Esophagus (tissue), 2 donors: ENCODE results near the gene DYSF. TPM values are rescaled to one million over a fixed set of nuclear protein-coding genes. Genes with fewer than 3 reads are reported as not detected.
A peak's percentile ranks its signal among the peaks of the same experiment; 100 is the strongest.

Source experiments
- H3K27ac ChIP-seq, 2 donors: one replicate each; pipeline ENCODE4 v1.5.1; 2013; ENCODE audit warnings: low read depth in 2 of 2, mild to moderate bottlenecking in 2 of 2, inconsistent platforms in 1 of 2, low read length in 1 of 2, moderate library complexity in 1 of 2
- H3K27me3 ChIP-seq, 2 donors: one replicate each; pipeline ENCODE4 v1.6.1; 2013; ENCODE audit warnings: low read length in 2 of 2, control low read depth in 1 of 2, mild to moderate bottlenecking in 1 of 2; ENCODE audit not compliant: insufficient read depth in 2 of 2, control insufficient read depth in 1 of 2
- H3K36me3 ChIP-seq, 2 donors: one replicate each; pipeline ENCODE4 v1.6.1; 2013; ENCODE audit warnings: low read length in 1 of 2; ENCODE audit not compliant: control insufficient read depth in 2 of 2, insufficient read depth in 2 of 2
- H3K4me1 ChIP-seq, 2 donors: one replicate each; pipeline ENCODE4 v1.6.1; 2013; ENCODE audit warnings: low read length in 1 of 2; ENCODE audit not compliant: control insufficient read depth in 2 of 2, insufficient read depth in 2 of 2
- H3K4me3 ChIP-seq, 2 donors: one replicate each; pipeline ENCODE4 v1.5.1; 2013; ENCODE audit warnings: low read length in 2 of 2, mild to moderate bottlenecking in 2 of 2, low read depth in 1 of 2, moderate library complexity in 1 of 2
- H3K9me3 ChIP-seq, 2 donors: one replicate each; pipeline ENCODE4 v1.6.1; 2013; ENCODE audit warnings: mild to moderate bottlenecking in 2 of 2, low read depth in 1 of 2, low read length in 1 of 2, moderate library complexity in 1 of 2; ENCODE audit not compliant: control insufficient read depth in 2 of 2, insufficient read depth in 1 of 2
- WGBS, 2 donors: extraction: QIAGEN DNeasy Blood & Tissue Kit; methylation state at CpG; one replicate each; pipeline ENCODE4 v1.1.7; 2013; 5-methylcytosine and 5-hydroxymethylcytosine counted together
- polyA plus RNA-seq, 2 donors: library from polyadenylated mRNA; stranded (reverse); fragments of 200-250 nt; gene quantifications; one replicate each; pipeline ENCODE4 v1.2.3, GENCODE V29; 2013
- donor health status: healthy with polysubstance abuse.
- donor health status: Bipolar disorder and iron deficiency.

DYSF gene
- polyA plus RNA-seq, 2 donors, result 1.8 to 2.6 TPM

DNA sequence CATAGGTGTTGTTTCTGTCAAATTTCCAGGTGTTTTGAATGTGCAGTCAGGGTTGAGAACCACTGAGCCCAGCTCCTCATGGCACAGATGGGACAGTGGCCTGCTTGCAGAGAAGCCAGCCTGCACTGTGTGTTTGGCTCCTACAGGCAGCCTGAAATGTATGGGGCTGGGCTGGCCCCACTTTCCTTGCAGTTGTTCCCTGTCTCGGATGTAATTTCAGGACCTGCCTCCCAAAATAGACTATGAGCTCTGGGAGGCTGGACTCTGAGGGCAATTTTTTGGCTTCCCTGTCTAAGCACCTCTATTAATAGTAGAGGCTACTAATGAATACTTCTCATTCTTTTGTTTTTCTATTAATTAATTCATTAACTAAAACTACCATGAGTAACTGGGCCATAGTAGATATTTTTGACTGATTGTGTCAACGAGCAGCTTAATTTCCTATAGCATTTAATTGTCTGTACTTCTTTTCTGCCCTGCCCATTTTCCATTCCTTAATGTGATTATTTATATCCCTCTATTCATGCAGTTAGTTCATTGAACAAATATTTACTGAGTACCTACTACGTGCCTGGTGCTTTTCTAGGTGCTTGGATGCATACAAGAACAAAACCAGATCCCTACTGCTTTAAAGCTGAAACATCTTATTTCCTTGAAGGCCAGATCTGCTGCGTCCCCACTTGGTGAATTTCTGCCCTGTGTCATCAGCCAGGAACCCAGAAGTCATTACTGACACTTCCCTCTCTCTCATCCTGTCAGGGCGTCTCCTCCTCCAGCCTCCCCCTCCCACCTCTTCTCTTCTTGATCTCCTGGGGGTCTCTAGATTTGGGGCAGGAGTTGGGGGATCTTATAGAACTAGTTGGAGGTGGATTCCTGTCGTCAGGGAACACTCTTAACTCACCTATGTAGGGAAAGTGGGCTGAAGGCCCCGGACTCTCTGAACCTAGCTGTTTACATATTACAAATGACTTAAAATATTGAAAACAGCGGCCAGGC lies 16.3 kb downstream of the DYSF start:
- no peak overlapping the region for H3K27ac ChIP-seq
- peaks cover 6% of the 10 kb centered on the region in 2 donors for H3K4me1 ChIP-seq
- H3K27me3 ChIP-seq, result peaks cover 0 to 4% of the 10 kb centered on the region in 2 donors
- H3K4me3 ChIP-seq, result no peak overlapping the region
- H3K36me3 ChIP-seq, result no peaks in the 10 kb centered on the region
- WGBS, 2 donors, result 68 to 75% methylated on average over 8 of the region's 8 CpGs
- H3K9me3 ChIP-seq, result no peaks in the 10 kb centered on the region

DNA sequence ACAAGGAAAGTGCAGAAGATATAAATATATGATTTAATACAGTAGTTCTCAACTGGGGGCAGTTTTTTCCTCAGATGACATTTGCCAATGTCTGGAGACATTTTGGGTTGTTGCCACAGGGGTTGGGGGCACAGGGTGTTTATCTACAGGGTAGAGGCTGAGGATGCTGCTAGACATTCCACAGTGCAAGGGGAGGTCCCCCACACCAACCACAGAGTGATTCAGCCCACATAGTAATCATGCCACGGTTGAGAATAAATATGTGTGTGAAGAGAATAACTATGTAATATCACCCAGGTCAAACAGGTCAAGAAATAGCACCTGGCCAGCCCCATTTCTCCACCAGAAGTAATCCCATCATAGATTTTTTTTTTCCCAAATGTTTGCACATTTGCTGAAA lies 17.9 kb downstream of the DYSF start:
- H3K9me3 ChIP-seq, result no peaks in the 10 kb centered on the region
- H3K36me3 ChIP-seq, result no peaks in the 10 kb centered on the region
- H3K4me1 ChIP-seq, result peaks cover under 1 to 1% of the 10 kb centered on the region in 2 donors
- no peak overlapping the region for H3K4me3 ChIP-seq
- H3K27me3 ChIP-seq, result peaks cover 0 to 4% of the 10 kb centered on the region in 2 donors
- H3K27ac ChIP-seq, result no peak overlapping the region
- 46 to 61% methylated on average over 1 of the region's 1 CpG for WGBS, 2 donors

DNA sequence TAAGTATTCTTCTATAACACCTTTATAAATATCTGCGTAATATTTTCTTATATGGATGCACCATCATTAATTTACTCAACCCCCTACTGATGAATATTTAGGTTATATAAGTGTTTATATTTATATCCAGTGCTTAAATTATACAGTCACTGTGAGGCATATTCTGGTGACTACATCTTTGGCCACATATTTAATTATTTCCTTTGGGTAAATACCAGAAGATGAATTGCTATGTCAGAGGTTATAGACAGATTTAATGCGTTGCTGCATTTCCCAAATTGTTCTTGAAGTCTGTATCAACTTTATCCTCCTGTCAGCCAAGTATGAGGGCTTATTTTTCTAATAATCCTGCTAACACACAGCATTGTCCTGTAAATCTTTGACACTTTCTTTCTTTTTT lies 18.7 kb downstream of the DYSF start:
- peaks cover 0 to under 1% of the 10 kb centered on the region in 2 donors for H3K27me3 ChIP-seq
- no peak overlapping the region for H3K27ac ChIP-seq
- no peak overlapping the region for H3K4me3 ChIP-seq
- WGBS, 2 donors, result 48 to 49% methylated on average over 2 of the region's 2 CpGs
- H3K4me1 ChIP-seq, result no peaks in the 10 kb centered on the region
- no peaks in the 10 kb centered on the region for H3K36me3 ChIP-seq
- H3K9me3 ChIP-seq, result no peaks in the 10 kb centered on the region

DNA sequence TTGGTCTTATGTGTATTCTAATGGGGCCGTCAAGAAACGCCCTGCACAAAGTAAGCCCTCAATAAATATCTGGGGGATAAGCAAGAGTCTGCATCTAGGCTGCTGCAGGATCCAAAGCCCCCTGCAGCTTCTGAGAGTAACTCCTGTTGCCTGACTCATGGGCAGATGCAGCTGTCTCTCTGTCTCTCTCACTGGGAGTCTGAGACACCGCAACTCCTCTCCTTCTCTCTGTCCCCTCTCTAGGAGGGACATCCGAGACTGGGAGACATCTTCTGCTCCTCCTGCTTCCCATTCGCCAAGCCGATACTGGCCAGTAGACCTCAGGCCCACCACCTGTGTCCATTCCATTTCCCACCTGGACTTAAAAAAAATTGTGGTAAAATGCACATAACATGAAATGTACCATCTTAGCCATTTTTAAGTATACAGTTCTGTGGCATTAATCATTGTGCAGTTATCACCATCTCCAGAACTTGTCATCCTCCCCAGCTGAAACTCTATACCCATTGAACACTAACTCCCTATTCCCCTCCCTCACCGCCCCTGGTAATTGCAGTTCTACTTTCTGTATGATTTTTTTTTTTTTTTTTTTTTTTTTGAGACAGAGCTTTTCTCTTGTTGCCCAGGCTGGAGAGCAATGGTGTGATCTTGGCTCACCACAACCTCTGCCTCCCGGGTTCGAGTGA lies 20.1 kb downstream of the DYSF start:
- H3K4me1 ChIP-seq, result no peaks in the 10 kb centered on the region
- no peaks in the 10 kb centered on the region for H3K9me3 ChIP-seq
- no peaks in the 10 kb centered on the region for H3K36me3 ChIP-seq
- no peak overlapping the region for H3K4me3 ChIP-seq
- no peak overlapping the region for H3K27ac ChIP-seq
- 91 to 93% methylated on average over 9 of the region's 9 CpGs for WGBS, 2 donors
- no peaks in the 10 kb centered on the region for H3K27me3 ChIP-seq

DNA sequence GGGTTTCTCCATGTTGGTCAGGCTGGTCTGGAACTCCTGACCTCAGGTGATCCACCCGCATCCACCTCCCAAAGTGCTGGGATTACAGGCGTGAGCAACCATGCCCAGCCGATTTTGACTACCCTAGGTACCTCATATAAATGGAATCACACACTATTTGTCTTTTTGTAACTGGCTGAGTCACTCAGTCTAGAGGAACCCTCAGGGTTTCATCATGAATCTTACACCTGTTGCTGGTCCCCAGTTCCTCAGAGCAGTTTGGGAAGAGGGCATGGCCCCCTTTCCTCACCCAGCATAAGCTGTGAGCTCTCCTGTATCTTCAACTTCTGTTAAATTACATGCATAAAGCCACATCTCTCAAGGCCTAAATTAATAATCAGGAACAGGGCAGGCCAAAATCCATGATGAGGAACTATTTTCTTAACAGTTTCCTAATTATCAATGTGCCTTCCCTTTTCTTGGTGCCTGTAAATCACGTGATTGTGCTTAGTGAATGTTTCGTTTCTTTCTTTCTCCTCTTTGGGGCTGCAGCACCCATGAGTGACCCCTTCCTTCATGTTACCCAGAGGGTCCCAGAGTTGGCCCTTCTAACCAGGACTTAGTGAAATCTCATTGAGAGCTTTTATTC lies 20.9 kb downstream of the DYSF start:
- Histone ChIP-seq H3K27ac (peak overlapping the region in 1 of 2 donors; percentile 42), H3K27me3 (no peaks in the 10 kb centered on the region), H3K4me1 (no peaks in the 10 kb centered on the region), H3K36me3 (no peaks in the 10 kb centered on the region), H3K9me3 (no peaks in the 10 kb centered on the region), H3K4me3 (no peak overlapping the region)
- 83 to 87% methylated on average over 5 of the region's 5 CpGs for WGBS, 2 donors

DNA sequence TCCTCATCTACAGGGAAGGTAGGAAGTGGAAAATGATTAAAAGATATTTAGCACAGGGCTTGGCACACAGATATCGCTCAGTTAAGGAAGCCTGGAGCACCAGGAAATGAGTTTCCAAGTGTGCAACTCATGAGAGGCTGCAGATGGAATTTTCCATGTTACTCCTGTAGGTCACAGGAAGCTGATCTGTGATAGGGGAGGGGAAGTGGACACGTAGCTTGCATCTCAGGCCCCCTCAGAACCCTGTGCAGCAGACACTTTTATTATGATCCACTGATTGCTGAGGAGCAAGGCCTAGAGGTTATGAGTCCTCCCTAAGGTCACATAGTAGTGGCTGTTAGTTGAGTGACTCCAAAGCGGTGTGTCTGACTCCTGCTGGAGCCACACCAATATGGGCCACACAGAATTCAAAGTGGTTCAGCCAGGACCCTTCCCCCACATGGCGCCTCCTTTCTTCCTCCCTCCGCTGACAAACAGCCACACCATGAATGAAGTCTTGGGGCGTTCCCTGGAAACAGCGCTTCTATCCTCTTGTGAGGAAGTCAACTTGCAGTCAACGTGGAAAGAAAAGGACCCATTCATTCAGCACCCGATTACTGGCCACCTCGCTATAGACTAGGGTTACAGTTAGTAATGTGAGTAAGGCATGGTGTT lies 21.5 kb downstream of the DYSF start:
- H3K27me3 ChIP-seq, result no peaks in the 10 kb centered on the region
- H3K9me3 ChIP-seq, result no peaks in the 10 kb centered on the region
- H3K4me1 ChIP-seq, result no peaks in the 10 kb centered on the region
- no peaks in the 10 kb centered on the region for H3K36me3 ChIP-seq
- no peak overlapping the region for H3K27ac ChIP-seq
- WGBS, 2 donors, result 76 to 81% methylated on average over 10 of the region's 10 CpGs
- no peak overlapping the region for H3K4me3 ChIP-seq

DNA sequence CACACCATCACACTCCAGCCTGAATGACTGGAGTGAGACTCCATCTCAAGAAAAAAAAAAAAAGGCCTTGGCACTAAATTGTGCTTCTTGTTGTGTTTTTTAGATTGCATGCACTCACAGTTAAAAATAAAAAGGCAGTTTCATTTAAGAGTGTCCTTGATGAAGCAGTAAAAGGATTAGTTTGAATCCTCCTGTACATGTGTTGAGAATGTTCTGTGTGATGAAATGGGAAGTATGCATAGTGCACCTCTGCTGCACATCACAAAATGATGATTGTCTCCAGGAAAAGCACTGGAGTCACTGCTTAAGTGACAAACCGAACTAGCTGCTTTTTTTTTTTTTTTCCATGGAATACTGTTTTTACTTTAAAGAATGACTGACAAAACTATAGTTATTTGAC lies 23.1 kb downstream of the DYSF start:
- Histone ChIP-seq H3K36me3 (no peaks in the 10 kb centered on the region), H3K27ac (no peak overlapping the region), H3K4me1 (no peaks in the 10 kb centered on the region), H3K27me3 (no peaks in the 10 kb centered on the region), H3K4me3 (no peak overlapping the region), H3K9me3 (no peaks in the 10 kb centered on the region)
- WGBS, 2 donors, result 56 to 58% methylated on average over 1 of the region's 1 CpG

DNA sequence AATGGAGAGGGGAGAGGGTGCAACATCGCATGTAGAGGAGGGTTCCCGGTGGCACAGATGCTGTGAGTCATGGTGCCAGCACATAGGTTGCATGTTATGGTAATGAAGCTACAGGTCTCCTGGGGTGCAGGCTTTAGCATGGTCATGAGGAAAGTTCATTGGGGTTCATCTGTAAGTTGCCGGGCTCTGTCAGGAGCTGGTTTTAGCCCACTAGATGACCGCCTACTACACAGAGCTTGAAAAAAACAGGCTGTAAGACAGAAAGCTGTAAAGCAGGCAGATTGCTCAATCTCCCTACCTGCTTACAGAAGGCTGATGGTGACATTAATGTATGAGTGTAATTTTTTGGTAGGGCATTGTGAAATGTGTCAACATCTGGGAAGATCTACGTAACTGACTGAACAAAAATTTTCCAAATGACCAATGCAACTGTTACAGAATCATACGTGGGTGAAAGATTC lies 23.9 kb downstream of the DYSF start:
- H3K27ac ChIP-seq, result no peak overlapping the region
- H3K4me3 ChIP-seq, result no peak overlapping the region
- no peaks in the 10 kb centered on the region for H3K27me3 ChIP-seq
- 78 to 85% methylated on average over 6 of the region's 6 CpGs for WGBS, 2 donors
- H3K36me3 ChIP-seq, result no peaks in the 10 kb centered on the region
- no peaks in the 10 kb centered on the region for H3K9me3 ChIP-seq
- no peaks in the 10 kb centered on the region for H3K4me1 ChIP-seq

DNA sequence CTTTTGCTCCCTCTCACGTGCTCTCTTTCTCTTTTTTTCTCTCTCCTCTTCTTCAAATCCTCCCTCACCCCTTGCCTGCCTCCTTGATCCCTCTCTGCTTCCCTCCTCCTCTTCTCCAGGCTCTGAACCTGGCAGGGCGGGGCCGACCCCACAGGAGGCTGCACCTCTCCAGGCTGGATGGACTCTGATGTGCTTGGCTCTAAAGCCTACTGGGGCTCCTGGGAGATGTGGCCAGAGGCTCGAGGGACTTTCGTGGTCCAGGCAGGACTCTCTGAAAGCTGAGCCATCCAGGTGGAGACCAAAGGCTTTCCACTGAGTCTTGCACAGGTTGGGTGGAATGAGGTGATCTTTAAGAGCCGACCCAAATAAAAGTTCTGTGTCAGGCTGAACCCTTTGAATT lies 25.4 kb downstream of the DYSF start:
- Histone ChIP-seq H3K9me3 (no peaks in the 10 kb centered on the region), H3K36me3 (no peaks in the 10 kb centered on the region), H3K27me3 (no peaks in the 10 kb centered on the region), H3K27ac (no peak overlapping the region), H3K4me3 (no peak overlapping the region), H3K4me1 (no peaks in the 10 kb centered on the region)
- 62 to 73% methylated on average over 6 of the region's 6 CpGs for WGBS, 2 donors
